ENCODE measurements around the gene PI4K2A.
A peak's percentile ranks its signal among the peaks of the same experiment; 100 is the strongest.

Gene PI4K2A

GRCh38 chr10:97705006-97705670, 64.7 kb downstream of the PI4K2A start:
- H3K27me3 Mint-ChIP-seq, result peaks cover 11% of the 10 kb centered on the region
- H3K9me3 Mint-ChIP-seq, result no peaks in the 10 kb centered on the region
- no peak overlapping the region for H3K27ac Mint-ChIP-seq
- H3K36me3 Mint-ChIP-seq, result no peaks in the 10 kb centered on the region
- no peaks in the 10 kb centered on the region for H3K4me1 Mint-ChIP-seq
- no peak overlapping the region for H3K4me3 Mint-ChIP-seq

- Mint-ChIP-seq H3K9me3 (no peaks in the 10 kb centered on the region), H3K4me3 (no peak overlapping the region), H3K27ac (no peak overlapping the region), H3K4me1 (no peaks in the 10 kb centered on the region), H3K27me3 (peaks cover 13% of the 10 kb centered on the region), H3K36me3 (no peaks in the 10 kb centered on the region)
Measured at GRCh38 chr10:97707134-97707861, 66.8 kb downstream of the PI4K2A start.

DNA sequence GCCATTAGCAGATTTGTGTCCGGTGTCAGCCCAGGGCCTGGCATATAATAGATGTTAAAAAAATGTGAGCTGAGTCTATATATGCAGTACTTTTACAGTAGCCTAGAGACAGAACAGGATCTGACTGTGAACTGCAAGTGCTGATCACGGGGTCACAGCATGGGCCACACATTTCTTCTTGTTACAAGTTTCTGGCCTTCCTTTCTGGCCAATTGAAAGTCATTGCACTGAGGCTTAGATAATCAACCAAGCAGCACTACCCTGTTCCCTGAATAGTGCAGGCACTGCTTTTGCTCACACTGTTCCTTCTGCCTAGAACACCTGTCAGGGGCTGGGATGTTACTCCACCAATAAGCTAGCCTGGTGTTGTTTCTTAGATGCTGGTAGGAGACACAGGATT, 67.7 kb downstream of the PI4K2A start:
- H3K4me3 Mint-ChIP-seq, result no peak overlapping the region
- H3K4me1 Mint-ChIP-seq, result peaks cover 5% of the 10 kb centered on the region
- no peak overlapping the region for H3K27ac Mint-ChIP-seq
- H3K9me3 Mint-ChIP-seq, result no peaks in the 10 kb centered on the region
- no peaks in the 10 kb centered on the region for H3K36me3 Mint-ChIP-seq
- peaks cover 17% of the 10 kb centered on the region for H3K27me3 Mint-ChIP-seq

DNA sequence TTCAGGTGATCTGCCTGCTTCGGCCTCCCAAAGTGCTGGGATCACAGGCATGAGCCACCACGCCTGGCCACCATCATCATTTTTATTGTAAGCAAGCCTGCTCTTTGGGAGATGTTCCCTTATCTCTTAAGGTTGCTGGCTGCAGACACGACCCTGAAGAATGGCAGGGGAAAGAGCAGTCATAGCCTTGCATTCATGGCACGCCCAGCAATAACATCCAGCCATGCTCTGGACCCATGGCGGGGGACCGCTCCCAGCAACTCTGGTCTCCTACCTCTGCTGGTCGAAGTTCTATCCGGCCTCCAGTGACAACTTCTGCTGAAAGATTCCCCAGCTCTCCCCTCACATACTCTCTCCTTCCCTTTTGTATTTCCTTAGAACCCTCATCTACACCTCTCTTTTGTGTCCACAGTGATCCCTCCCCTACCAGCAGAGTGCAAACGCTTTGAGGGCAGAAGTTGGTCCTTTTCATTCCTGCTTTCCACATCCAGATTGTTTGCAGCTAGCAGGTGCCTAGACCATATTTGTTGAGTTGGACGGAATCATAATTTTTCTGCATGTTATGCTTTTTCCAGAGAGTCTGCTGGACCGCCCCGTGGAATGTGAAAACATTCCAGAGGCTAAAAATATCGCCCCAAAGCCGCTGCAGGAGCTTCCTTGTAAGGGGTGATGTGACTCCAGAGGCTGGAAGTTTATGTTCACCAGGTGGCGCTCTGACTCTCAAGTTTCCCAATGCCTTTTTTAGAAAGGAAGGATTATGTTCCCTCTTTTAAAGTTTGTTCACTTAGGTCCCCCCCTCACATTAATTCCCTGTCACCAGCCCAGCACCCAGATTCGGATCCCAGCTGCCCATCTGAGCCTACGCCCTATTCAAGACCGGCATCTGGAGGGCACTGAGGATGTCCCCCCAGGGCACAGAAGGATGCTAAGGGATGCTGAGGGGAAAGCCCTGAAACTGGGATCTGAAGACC, 68.8 kb downstream of the PI4K2A start:
- no peaks in the 10 kb centered on the region for H3K9me3 Mint-ChIP-seq
- H3K4me3 Mint-ChIP-seq, result no peak overlapping the region
- peaks cover 8% of the 10 kb centered on the region for H3K4me1 Mint-ChIP-seq
- no peaks in the 10 kb centered on the region for H3K36me3 Mint-ChIP-seq
- H3K27me3 Mint-ChIP-seq, result peaks cover 17% of the 10 kb centered on the region
- H3K27ac Mint-ChIP-seq, result peak overlapping the region; percentile 30

GRCh38 chr10:97711640-97712572, 71.4 kb downstream of the PI4K2A start:
- Mint-ChIP-seq H3K36me3 (no peaks in the 10 kb centered on the region), H3K27ac (no peak overlapping the region), H3K4me1 (peaks cover 12% of the 10 kb centered on the region), H3K9me3 (no peaks in the 10 kb centered on the region), H3K27me3 (peaks cover 15% of the 10 kb centered on the region), H3K4me3 (peak overlapping the region; percentile 61)

GRCh38 chr10:97713339-97713825, 72.9 kb downstream of the PI4K2A start, which contains the start of gene MARVELD1:
Gene MARVELD1 (plus strand): TSS chr10:97713730. CDS start chr10:97713877, 147 bp downstream.
- Mint-ChIP-seq H3K36me3 (no peaks in the 10 kb centered on the region), H3K27ac (peak within 1 kb of the TSS; percentile 91), H3K4me3 (peak within 1 kb of the TSS; percentile 97), H3K27me3 (peaks cover 14% of the 10 kb centered on the region), H3K4me1 (peaks cover 12% of the 10 kb centered on the region), H3K9me3 (no peaks in the 10 kb centered on the region)

- no peaks in the 10 kb centered on the region for H3K9me3 Mint-ChIP-seq
- H3K27ac Mint-ChIP-seq, result peak overlapping the region; percentile 84
- H3K4me1 Mint-ChIP-seq, result peaks cover 12% of the 10 kb centered on the region
- H3K36me3 Mint-ChIP-seq, result no peaks in the 10 kb centered on the region
- H3K27me3 Mint-ChIP-seq, result peaks cover 13% of the 10 kb centered on the region
- H3K4me3 Mint-ChIP-seq, result peak overlapping the region; percentile 97
Measured at GRCh38 chr10:97713826-97714400, 73.4 kb downstream of the PI4K2A start.

DNA sequence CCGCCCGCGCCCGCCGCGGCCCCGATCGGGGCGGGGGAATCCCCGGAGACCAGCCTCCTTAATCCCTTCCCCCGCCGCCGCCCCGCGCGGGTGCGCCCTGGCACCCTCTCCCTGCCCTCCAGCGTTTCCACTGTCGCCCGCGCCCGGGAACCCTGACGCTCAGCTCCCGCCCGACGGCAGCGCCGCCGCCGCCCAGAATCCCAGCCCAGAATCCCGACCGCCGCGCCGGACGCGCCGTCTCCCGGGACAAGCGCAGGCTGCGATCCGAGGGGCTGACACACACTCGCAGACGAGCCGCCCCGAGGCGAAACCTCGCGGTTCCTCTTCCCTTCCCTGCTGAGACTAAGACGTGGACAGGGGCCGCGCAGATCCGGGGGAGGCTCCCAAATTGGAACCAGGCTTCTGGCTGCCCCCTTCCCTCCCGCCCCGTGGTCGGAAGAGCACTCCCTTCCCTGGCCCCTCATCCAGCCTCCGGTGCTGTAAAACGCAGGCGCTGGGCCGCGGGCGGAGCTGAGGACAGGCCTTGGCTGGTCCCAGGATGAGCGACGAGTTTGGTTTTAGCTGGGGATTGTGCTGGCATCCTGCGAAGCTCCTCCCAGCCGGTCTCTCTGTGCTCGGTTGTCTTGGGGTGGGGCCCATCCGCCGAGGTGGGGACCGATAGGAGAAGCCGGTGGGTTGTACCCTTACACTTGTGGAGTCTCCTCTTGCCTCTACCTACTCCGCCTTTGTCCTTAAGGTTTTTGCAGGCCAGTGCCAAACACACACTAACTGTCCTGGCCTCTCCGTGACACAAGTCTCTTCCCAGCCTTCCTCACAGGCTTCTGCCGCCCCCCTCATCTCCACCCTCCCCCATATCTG, 74.2 kb downstream of the PI4K2A start:
- Mint-ChIP-seq H3K27ac (peak overlapping the region; percentile 84), H3K9me3 (no peaks in the 10 kb centered on the region), H3K36me3 (no peaks in the 10 kb centered on the region), H3K27me3 (peaks cover 8% of the 10 kb centered on the region), H3K4me3 (peak overlapping the region; percentile 97), H3K4me1 (peaks cover 12% of the 10 kb centered on the region)

DNA sequence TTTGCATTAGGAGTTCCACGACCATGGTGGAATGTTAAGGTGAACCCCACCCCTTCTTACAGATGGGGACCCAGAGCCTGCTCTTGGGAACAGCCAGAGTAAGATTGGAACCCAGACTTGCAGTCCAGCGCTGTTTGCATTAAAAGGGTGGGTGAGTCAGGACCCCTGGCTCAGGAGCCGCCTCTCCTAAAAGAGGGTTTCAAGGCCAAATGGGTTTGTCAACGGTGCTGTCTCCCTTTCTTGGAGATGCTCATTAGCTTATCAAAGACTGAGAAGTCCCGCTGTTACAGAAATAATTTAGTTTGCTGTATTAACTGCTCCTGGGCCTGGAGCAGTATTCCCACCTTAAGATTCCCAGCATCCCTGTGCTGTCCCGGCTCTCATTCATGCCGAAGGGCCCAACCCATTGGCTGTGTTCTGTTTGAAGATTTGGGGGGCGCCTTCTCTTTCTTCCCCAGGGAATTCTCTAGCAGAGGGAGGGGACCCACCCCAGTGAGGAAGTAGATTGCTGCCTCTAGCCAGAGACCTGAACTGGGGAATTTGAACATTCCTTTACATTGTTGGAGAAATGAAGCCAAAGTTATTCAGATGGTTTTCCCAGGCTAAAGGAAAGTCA, 74.9 kb downstream of the PI4K2A start:
- Mint-ChIP-seq H3K4me3 (peak overlapping the region; percentile 97), H3K9me3 (no peaks in the 10 kb centered on the region), H3K27ac (no peak overlapping the region), H3K27me3 (peaks cover 6% of the 10 kb centered on the region), H3K36me3 (no peaks in the 10 kb centered on the region), H3K4me1 (peaks cover 12% of the 10 kb centered on the region)

GRCh38 chr10:97717627-97718026, 77.2 kb downstream of the PI4K2A start:
- Mint-ChIP-seq H3K36me3 (no peaks in the 10 kb centered on the region), H3K27ac (no peak overlapping the region), H3K9me3 (no peaks in the 10 kb centered on the region), H3K4me1 (peaks cover 12% of the 10 kb centered on the region), H3K4me3 (no peak overlapping the region), H3K27me3 (peaks cover 4% of the 10 kb centered on the region)

- Mint-ChIP-seq H3K36me3 (no peaks in the 10 kb centered on the region), H3K27me3 (no peaks in the 10 kb centered on the region), H3K4me3 (no peak overlapping the region), H3K9me3 (no peaks in the 10 kb centered on the region), H3K27ac (no peak overlapping the region), H3K4me1 (peaks cover 8% of the 10 kb centered on the region)
Measured at GRCh38 chr10:97718178-97718577, 77.7 kb downstream of the PI4K2A start.

- Mint-ChIP-seq H3K27ac (no peak overlapping the region), H3K36me3 (no peaks in the 10 kb centered on the region), H3K4me1 (peaks cover 8% of the 10 kb centered on the region), H3K4me3 (no peak overlapping the region), H3K9me3 (no peaks in the 10 kb centered on the region), H3K27me3 (no peaks in the 10 kb centered on the region)
Measured at GRCh38 chr10:97718659-97719142, 78.2 kb downstream of the PI4K2A start.

- no peaks in the 10 kb centered on the region for H3K27me3 Mint-ChIP-seq
- H3K9me3 Mint-ChIP-seq, result no peaks in the 10 kb centered on the region
- no peak overlapping the region for H3K27ac Mint-ChIP-seq
- H3K4me1 Mint-ChIP-seq, result peaks cover 4% of the 10 kb centered on the region
- no peak overlapping the region for H3K4me3 Mint-ChIP-seq
- H3K36me3 Mint-ChIP-seq, result no peaks in the 10 kb centered on the region
Measured at GRCh38 chr10:97719602-97720001, 79.1 kb downstream of the PI4K2A start.

All from activated naive CD4-positive, alpha-beta T cell treated with anti-CD3 and anti-CD28 coated beads, Interleukin-2, amount 50 U/mL, for 24 hours (primary cell).